ENCODE data around the gene CEP63.

CEP63 gene

DNA sequence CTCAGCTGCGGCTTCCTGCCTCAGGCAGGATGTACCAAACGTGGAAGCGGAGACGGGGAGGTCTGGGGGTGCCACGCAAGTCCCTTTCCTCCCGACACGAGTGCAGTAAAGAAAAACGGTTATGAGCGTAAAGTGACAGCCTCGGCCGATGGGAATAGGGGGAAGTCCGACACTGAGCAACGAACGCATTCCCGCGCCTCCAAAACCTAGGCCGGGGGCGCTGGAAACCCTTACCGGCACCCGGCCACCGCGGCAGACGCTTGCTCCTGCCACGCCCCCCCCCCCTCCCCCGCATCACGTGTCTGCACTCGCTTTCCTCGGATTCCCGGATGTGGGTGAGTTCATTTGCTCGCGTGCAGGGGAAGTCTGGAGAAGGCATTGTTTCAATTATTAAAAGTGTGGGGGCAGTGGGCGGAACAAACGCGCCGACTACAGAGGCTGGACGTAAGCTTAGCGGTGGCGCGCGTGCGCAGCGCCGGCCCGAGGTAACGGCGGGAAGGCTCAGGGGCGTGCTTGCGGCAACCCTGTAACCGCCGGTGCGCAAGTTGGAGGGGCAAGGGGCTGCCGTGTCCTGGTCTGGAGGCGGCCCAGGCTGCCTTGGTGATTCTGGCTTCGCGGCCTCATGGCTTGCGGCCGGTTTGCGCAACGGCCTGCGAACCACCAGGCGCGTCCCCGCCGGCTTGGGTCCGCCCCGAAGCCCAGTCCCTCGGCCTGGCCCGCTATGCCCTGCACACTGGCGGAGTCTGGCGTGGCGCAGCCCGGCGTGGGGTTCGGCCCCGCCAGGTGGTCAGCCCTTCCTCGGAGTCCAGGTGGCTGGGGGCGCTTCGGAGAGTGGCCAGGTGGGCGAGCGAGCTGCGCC is at the start of gene CEP63, which contains the start of gene ANAPC13:
TSS of gene CEP63 (plus strand) at position 340 of the 859 bp plus-strand sequence. CDS start 9,264 bp downstream, outside the sequence.
TSS of gene ANAPC13 (minus strand) at position 268 of the 859 bp plus-strand sequence. CDS start 3,081 bp downstream, outside the sequence.
- peak; percentile 93 for DNase-seq (ENCODE audit: low read depth)

DNA sequence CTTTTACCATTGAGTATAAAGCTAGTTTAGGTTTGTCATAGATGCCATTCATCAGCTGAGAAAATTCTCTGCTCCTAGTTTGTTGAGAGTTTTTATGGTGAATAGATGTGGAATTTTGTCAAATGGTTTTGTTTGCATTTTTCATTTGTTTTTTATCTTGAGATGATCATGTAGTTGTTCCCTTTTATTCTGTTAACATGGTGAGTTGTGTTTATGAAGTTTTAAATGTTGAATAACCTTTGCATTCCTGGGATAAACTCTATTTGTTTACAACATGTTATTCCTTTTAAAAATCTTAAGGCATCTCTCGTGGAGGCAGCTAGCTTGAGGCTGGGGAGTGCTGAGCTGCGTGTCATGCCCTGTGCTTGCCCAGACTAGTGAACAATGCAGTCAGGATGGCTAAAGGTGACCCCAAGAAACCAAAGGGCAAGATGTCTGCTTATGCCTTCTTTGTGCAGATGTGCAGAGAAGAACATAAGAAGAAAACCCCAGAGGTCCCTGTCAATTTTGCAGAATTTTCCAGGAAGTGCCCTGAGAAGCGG is 48.6 kb upstream of the CEP63 start:
- no peak for DNase-seq (ENCODE audit: low read depth)

DNA sequence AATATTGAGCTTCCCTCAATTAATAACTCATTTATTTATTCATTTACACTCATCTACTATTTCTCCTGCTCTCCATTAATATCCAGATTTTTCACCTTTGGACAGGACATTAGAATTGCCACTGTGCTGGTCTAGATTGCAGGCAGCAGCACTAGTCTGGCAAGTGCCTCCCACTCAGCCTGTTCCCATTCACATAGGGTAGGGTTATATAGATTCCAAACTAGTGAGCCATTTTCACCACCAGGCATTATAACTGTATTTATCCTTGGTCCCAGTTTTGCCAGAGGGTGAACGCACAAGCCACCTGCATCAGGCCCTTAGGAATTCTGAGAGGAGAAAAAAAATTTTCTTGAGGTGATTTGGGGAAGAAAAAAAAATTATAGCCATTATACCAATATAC is 44.5 kb upstream of the CEP63 start:
- no peak for DNase-seq (ENCODE audit: low read depth)

DNA sequence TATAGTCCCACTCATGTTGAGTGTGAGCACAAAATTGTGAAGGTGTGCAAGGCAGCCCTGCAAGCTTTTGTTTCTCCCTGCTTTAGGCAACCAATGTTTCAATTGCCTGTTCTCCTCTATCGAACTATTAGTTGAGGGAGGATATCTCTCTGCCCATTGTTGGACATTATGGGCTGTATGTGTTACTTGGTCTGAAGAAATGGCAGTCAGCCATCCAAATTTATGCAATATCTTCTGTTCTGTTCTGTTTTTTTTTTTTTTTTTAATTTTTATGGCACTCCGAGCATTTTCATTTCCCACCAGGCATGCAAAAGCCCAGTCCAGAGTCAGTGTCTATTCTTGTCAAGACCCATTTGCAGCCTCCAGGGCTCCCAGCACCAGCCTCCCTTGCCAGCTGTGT is 44.0 kb upstream of the CEP63 start:
- DNase-seq (ENCODE audit: low read depth): no peak

DNA sequence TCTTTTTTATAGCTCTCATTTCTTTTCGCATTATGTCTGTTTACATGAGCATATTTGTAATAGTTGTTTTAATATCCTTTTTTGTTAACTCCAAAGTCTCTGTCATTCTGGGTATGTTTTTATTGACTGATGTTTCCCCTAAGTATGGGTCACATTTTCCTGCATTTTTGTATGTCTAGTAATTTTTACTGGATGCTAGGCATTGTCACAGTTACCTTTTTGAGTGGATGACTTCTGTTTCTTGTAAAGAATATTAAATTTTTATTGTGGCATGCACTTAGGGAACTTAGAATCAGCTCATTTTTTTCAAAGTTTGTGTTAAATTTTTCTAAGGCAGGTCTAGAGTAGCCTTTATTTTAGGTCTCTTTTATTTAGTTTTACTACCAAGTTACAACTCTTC is 40.8 kb upstream of the CEP63 start:
- no peak for DNase-seq (ENCODE audit: low read depth)

DNA sequence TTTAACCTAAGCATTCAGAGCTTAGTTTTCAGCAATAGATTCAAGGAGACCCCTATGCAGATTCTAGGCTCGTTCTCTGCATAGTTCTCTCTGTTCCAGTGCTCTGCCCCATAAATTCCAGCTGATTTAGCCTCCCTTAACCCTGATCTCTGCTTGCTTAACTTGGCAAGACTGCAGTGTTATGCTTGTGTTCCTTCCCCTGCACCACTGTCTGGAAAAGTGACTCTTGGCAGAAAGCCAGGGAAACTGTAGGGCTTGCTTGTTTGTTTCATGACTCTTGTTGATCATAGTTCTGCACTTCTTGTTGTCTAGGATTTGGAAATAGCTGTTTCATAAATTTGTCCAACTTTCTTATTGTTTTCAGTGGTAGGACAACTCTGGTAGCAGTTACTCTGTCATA is 40.2 kb upstream of the CEP63 start:
- no peak for DNase-seq (ENCODE audit: low read depth)

DNA sequence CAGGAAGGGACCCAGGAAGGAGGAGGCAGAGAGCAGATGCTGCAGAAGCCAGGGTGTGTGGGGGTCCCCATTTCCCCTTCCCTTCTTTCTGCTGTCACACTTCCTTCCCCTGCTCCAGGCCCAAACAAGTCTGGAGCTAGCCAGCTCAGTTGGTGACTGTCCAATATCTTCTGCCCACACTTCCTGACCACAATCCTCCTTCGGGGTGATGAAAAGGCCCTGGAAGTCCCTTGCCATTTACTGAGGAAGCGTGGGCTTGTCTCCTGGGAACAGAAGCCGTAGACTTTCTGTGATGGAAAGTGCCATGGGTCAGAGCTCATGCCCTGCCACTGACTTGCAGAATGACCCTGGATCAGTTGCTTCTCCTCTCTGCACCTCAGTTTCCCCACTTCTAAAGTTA is 39.1 kb upstream of the CEP63 start:
- no peak for DNase-seq (ENCODE audit: low read depth)

DNA sequence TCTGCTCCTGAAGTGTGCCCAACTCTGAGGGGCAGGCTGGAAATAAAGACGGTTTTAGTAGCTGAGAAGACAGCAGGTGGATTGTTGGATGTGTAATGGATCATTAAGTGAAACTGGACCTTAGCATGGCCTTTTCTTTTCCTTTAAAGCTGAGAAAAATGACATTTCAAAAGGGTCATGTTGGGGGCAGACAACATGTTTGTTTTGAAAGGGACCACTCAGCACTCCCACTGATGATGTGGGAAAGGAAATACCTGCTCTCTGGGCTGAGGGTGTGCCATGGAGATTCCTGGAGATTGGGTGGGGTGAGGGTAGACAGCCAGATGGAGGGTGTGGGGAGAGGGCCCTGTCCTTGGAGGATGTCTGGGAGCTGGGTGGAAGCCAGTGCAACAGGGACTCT is 38.5 kb upstream of the CEP63 start:
- no peak for DNase-seq (ENCODE audit: low read depth)

DNA sequence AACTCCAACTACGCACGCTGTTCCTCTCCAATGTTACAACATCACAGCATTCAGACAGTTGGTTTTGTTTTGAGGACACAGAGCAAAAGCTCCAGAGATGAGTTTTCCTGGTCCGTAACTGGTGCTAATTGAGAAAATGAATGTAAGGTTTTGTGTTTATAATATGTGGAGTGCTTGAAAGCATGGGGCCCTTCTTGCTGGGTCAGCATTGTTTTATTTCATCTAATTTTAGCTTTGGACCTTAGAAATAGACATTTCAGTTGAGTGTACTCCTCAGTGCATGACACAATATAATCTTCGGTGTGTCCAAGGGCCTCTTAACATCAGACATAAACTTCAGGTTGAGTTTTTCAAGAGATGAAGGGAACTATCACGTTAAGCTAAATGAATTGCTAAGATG is 37.2 kb upstream of the CEP63 start:
- no peak for DNase-seq (ENCODE audit: low read depth)

DNA sequence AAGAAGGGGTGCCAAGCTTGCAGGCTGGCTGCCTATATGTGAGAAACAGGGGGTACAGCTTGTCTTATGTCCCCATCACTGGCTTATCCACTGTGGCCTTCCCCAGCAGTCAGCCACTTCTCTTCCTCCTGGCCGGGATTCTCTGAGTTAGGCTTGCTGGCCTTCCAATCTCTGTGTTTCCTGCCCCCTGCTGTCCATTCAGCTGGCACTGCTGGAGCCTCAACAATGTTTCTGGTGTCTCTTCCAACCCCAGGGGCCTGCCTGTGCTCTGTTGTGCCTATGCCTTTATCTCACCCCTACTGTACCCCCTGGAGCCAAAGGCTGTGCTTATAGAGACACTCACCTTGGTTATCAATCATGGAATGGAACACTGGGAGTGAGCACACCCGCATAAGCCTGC is 36.6 kb upstream of the CEP63 start:
- DNase-seq (ENCODE audit: low read depth): no peak

DNA sequence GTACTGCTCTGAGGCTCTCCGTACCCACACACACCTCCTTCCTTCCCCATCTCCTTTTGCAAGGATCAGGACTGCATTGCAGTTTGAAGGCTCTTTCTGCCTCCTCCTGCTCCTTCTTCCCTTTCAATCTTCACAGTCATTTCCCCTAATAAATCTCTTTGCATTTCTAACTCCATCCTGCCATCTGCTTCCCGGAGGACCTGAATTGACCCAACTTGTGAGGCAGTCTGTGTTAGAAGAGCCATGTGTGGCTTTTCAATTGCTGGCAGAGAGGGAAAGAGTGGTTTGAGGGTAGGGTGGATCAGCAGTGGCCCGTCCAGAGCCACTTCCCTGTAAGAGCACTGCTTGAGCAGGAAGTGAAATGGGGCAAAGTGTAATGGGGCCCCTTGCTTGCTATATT is 35.9 kb upstream of the CEP63 start:
- DNase-seq (ENCODE audit: low read depth): no peak

DNA sequence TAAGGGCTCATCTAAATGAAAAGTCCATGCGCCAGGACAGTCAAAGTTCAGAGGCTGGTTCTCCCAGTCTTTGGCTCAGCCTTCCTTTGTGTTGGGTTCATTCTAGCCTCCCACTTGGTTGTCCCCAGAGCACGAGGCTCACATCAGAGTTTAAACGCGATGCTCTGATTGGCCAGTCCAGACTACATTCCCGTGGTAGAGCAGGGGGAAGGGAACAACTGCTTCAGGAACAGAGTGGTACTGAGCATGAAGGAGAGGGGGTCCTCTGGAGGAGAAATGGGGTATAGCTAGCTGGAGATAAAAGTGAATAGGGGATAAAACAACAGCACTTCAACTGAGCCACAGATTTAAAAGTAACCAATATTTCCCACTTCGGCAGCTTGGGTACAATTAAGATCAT is 32.2 kb upstream of the CEP63 start:
- no peak for DNase-seq (ENCODE audit: low read depth)

DNA sequence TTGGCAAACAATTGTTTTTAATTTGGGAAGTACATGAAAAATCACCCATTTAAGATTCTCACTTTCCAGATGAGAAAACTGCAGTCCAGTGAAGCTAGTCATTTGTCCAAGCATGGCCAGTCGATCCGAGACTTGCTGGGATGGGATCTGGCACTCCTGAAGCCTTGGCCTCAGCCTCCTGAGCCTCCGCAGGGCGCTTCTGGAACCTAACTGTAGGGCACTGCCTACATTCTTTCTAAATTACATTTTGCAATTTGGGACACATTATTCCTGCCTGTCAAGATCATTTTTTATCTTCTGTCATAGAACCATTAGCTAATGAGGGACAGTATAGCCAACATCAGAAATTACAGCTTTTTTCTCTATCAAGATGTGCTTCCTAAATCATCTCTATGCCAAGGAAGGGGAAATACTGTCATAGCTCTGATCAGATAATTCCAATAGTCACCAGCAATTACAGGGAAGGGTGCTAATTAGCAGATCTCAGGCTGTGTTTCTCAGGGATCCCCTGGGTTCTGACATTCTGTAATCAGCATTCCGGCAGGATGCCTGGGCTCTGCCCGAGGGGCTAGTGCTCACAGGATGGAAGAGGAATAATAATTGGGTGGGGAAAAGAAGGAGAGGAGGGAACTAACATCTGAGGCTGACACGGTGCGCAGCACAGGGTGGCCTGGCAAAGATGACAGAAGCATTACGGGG is 28.3 kb upstream of the CEP63 start:
- DNase-seq (ENCODE audit: low read depth): no peak

DNA sequence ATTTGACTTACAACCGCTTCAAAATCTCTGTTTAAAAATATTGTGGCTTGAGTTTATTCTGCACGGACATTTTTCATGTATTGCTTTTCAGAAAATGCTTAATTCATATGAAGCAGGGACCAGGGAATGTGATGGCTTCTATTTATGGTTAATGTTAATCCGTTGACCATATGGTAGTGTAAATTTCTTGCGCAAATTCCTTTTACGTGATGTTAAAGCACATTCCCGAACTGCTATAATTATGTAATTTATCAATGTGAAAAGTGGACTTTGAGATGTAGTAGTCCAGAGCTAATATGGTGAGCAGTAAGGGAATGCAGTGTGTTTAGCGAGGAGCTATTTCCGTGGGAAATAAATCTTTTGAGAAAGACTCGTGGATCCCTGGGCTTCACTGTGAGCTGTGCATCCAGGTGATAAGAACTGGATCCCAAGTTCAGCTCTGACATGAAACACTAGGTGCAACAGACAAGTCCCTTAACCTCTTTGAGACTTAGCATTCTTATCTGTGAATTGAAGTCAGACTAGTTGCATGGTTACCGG is 27.4 kb upstream of the CEP63 start:
- DNase-seq (ENCODE audit: low read depth): no peak

DNA sequence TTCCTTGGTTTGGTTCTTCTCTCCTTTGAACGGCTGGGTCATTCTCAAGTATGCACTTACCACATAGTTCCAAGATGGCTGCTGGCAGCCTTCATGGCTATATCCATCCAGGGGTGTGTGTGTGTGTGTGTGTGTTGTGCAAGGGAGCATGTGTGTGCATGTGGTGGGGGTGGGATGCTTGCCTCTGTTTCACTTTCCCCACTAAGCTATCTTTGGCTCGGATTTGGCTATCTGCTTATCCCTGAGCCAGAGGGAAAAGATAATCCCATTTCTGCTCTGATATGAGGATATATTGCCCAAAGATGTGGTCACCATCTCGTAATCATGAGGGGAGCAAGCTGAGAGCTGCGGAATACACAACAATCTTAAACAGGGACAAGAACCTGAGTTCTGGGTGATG is 26.3 kb upstream of the CEP63 start:
- no peak for DNase-seq (ENCODE audit: low read depth)

DNA sequence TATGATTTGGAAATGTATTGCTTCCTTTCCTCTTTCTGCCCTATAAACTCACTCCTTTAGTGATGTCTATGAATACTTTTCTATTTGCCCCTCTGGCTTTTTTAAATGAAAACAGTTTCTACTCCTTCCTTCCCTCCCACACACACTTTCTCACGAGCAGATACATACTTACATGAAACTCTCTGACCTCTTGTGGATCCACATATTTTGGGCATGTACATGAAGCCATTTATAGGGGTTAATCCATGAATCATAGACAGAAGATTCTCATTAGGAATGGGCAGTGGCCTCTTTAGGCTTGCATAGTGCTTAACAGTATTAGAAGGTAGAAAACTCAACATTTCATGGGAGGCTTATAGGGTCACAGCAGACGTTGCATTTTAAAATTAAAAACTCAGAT is 24.9 kb upstream of the CEP63 start:
- DNase-seq (ENCODE audit: low read depth): no peak

DNA sequence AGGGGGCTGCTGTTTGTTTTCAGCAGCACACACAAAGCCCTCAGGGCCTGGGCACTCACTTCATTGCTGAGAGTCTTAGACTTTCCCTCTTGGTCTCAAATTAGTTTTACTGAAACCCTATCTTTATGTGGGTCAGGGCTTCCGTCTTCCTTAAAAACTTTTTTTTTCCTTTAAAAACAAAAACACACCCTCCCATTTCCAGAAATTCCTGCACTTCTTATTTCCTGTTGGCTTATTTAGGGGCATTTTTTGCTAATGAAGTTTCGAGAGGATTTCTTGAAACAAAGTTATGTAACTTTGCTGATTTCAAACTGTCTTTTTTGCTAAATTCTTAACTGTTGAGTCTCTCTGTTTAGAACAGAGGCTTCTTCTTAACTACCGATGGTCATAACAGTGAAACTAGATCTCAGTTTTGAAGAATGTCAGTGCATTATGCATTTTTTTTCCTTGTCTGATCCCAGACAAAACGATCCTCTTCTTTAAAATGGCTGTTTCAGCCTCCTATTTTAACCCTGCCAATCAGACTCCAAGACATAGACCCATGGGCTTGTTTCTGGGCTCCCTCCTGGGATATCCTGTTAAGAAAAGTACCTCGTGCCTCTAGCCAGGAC is 23.4 kb upstream of the CEP63 start:
- DNase-seq (ENCODE audit: low read depth): no peak

DNA sequence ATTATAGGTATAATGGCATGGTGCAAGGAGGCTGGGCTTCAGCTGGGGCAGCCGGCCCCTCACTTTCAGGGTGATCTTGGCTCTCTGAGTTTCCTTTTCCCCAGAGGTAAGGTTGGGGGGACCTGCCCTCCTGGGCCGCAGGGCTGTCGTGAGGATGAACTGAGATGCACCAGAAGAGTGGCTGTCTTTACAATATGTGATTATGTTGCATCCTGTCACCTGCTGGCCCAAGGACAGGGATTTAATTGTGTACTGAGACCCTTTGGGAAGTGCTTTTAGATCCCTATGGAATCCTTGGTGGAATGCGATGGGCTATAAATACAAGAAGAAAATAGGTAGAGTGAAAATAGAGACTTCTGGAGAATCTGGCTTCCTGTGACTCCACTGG is 22.2 kb upstream of the CEP63 start:
- no peak for DNase-seq (ENCODE audit: low read depth)

DNA sequence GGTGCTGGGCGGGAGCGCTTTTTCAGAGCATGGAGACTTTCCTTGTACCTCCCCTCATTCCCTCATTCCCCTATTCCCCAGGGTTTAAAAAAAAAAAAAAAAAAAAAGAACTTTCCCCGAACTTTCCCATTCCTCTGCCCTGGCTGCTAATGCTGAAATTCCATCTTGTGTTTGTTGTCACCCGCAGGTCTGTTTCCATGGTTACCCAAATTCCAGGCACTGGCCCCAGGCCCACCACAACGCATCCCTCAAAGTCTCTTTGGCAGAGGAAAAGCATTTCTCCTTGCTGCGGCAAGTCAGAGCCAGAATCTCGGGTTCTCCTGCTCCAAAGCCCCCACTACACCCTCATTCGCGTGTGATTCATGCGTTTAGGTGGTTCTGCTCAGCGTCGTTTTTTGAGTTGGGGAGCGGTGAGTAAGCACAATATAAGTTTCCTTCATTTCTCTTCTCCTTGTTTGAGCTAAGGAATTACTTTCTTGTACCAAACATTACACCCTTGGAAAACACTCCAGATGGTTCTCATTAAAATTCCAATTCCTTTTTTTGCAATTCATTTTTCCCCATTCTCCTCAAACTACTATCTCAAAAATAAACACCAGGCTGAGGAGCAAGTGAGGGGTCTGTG is 21.7 kb upstream of the CEP63 start:
- no peak for DNase-seq (ENCODE audit: low read depth)

DNA sequence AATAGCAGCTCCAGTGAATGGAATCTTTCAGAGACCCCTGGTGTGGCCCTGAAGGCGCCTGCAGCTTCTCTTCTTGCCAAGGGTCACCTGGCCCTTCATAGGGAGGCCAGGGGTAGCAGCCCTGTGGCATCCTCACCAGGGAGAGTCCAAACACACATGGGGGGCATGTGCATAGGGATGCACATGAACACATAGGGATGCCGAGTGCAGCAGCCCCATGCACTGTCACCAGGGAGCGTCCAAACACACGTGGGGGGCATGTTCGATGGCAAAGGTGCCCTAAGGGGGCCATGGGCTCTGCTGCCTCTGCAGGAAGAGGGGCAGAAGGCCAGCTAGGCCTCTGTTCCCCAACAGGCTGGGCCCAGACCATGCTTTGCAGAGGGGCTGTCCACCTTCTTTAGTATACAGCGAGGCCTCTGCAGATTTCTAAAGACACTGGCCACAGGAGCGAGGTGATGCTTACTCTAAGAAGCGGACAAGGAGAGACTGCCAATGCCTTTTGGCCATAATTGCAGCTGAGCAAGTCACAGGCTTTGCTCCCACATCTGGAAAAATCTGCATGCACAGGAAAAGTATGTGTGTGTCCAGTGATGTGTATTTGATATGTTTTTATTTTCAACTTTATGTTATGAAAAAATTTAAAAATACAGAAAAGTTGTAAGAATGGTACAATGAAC is 21.0 kb upstream of the CEP63 start:
- DNase-seq (ENCODE audit: low read depth): no peak

DNA sequence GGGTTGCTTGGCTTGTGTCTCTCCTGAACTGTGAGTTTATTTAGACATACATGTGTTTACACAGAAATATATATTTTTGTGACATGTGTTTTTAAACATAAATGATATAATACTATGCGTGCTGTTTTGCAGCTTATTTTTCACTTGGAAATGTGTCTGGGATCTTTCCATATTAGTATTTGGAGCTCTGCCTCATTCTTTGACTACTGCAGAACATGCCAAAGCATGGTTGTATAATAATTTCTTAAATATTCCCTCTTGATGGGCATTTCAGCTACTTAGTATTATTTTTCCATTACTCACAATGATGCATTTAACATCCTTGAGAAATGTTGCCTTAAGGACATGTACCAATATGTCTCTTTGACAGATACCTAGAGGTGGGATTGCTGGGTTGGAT is 19.5 kb upstream of the CEP63 start:
- no peak for DNase-seq (ENCODE audit: low read depth)
